ENCODE data around the gene ASXL1. TPM values are rescaled to one million over a fixed set of nuclear protein-coding genes. Genes with fewer than 3 reads are reported as not detected.

The ASXL1 gene
- total RNA-seq, 4 donors from 2014 or later = 43.2 to 143 (median 71.8) TPM

GRCh38 chr20:32445539-32446273, 87.6 kb downstream of the ASXL1 start:
- Histone ChIP-seq H3K36me3 (peaks cover 25% of the 10 kb centered on the region), H3K9me3 (no peaks in the 10 kb centered on the region), H3K27me3 (no peaks in the 10 kb centered on the region), H3K27ac (no peak overlapping the region), H3K4me1 (peaks cover 40% of the 10 kb centered on the region), H3K4me3 (no peak overlapping the region)
- peak; percentile 55 to 76 for DNase-seq (ENCODE audit: low spot score in 2 of 2)
- WGBS = 42% methylated on average over 8 of the region's 12 CpGs
- no peak for TF ChIP-seq POLR2A (IDR thresholded peaks at IDR 0.05)
- no peak for TF ChIP-seq CTCF (IDR thresholded peaks at IDR 0.05)
- TF ChIP-seq POLR2AphosphoS5 (IDR thresholded peaks at IDR 0.05) = no peak
- TF ChIP-seq EP300 (IDR thresholded peaks at IDR 0.05) = no peak

GRCh38 chr20:32446301-32447100, 88.4 kb downstream of the ASXL1 start:
- WGBS = 60% methylated on average over 6 of the region's 14 CpGs
- Histone ChIP-seq H3K36me3 (peaks cover 28% of the 10 kb centered on the region), H3K4me1 (peaks cover 44% of the 10 kb centered on the region)

GRCh38 chr20:32447136-32448027, 89.3 kb downstream of the ASXL1 start:
- H3K36me3 ChIP-seq = peaks cover 34% of the 10 kb centered on the region
- H3K27ac ChIP-seq = no peak overlapping the region
- no peak overlapping the region for H3K4me3 ChIP-seq
- H3K4me1 ChIP-seq = peaks cover 44% of the 10 kb centered on the region
- 73% methylated on average over 18 of the region's 22 CpGs for WGBS
- peak; percentile 58 to 71 for DNase-seq (ENCODE audit: low spot score in 2 of 2)
- no peak for TF ChIP-seq CTCF (IDR thresholded peaks at IDR 0.05)
- TF ChIP-seq POLR2A (IDR thresholded peaks at IDR 0.05) = no peak
- no peak for TF ChIP-seq EP300 (IDR thresholded peaks at IDR 0.05)
- TF ChIP-seq POLR2AphosphoS5 (IDR thresholded peaks at IDR 0.05) = no peak
- H3K27me3 ChIP-seq = no peaks in the 10 kb centered on the region
- no peaks in the 10 kb centered on the region for H3K9me3 ChIP-seq

More at GRCh38 chr20:32446301-32447100, 88.4 kb downstream of the ASXL1 start:
- Histone ChIP-seq H3K9me3 (no peaks in the 10 kb centered on the region), H3K4me3 (no peak overlapping the region), H3K27me3 (no peaks in the 10 kb centered on the region), H3K27ac (no peak overlapping the region)
- TF ChIP-seq EP300 (IDR thresholded peaks at IDR 0.05) (no peak), POLR2A (IDR thresholded peaks at IDR 0.05) (no peak), POLR2AphosphoS5 (IDR thresholded peaks at IDR 0.05) (no peak), CTCF (IDR thresholded peaks at IDR 0.05) (no peak)
- DNase-seq (ENCODE audit: low spot score in 2 of 2) = peak; percentile 52 to 72

- DNase-seq (ENCODE audit: low spot score in 2 of 2) = peak; percentile 58 to 65
- Histone ChIP-seq H3K9me3 (no peaks in the 10 kb centered on the region), H3K36me3 (peaks cover 44% of the 10 kb centered on the region), H3K4me1 (peaks cover 44% of the 10 kb centered on the region), H3K4me3 (no peak overlapping the region), H3K27ac (peak overlapping the region; percentile 6), H3K27me3 (no peaks in the 10 kb centered on the region)
- TF ChIP-seq EP300 (IDR thresholded peaks at IDR 0.05) = no peak
- no peak for TF ChIP-seq CTCF (IDR thresholded peaks at IDR 0.05)
- no peak for TF ChIP-seq POLR2AphosphoS5 (IDR thresholded peaks at IDR 0.05)
- TF ChIP-seq POLR2A (IDR thresholded peaks at IDR 0.05) = no peak
- 66% methylated on average over 13 of the region's 13 CpGs for WGBS
Observed at GRCh38 chr20:32448306-32449056, 90.3 kb downstream of the ASXL1 start.
